IPS-20b (cell line): ENCODE measurements around the gene TARS1.
A peak's percentile ranks its signal among the peaks of the same experiment; 100 is the strongest.
"Not testable (repeated sequence)": the region's sequence is repeated elsewhere in the genome, so short reads cannot be mapped to it uniquely, and the experiment has no call there.

ENCODE experiments used
- H3K27ac ChIP-seq: one replicate; pipeline ENCODE4 v1.5.1; 2013; ENCODE audit warnings: low read length
- H3K27me3 ChIP-seq: 2 replicates; pipeline ENCODE4 v1.6.1; 2013; ENCODE audit warnings: mild to moderate bottlenecking, low read length, inconsistent platforms; ENCODE audit not compliant: insufficient read depth
- H3K36me3 ChIP-seq: 2 replicates; pipeline ENCODE4 v1.6.1; 2013; ENCODE audit warnings: low read depth, mild to moderate bottlenecking, inconsistent platforms, low read length, moderate library complexity; ENCODE audit not compliant: insufficient read depth
- H3K4me1 ChIP-seq: 2 replicates; pipeline ENCODE4 v1.6.1; 2013; ENCODE audit warnings: mild to moderate bottlenecking, control low read depth, inconsistent platforms, low read length, moderate library complexity; ENCODE audit not compliant: insufficient read depth
- H3K4me3 ChIP-seq: 2 replicates; pipeline ENCODE4 v1.5.1; 2013; ENCODE audit warnings: mild to moderate bottlenecking, low read length, inconsistent platforms
- H3K9ac ChIP-seq: 2 replicates; pipeline ENCODE4 v1.6.1; 2013; ENCODE audit warnings: low read depth, mild to moderate bottlenecking, inconsistent platforms, low read length, moderate library complexity
- H3K9me3 ChIP-seq: 2 replicates; pipeline ENCODE4 v1.6.1; 2013; ENCODE audit warnings: mild to moderate bottlenecking, low read depth, low read length, inconsistent platforms; ENCODE audit not compliant: insufficient read depth

The TARS1 gene

DNA sequence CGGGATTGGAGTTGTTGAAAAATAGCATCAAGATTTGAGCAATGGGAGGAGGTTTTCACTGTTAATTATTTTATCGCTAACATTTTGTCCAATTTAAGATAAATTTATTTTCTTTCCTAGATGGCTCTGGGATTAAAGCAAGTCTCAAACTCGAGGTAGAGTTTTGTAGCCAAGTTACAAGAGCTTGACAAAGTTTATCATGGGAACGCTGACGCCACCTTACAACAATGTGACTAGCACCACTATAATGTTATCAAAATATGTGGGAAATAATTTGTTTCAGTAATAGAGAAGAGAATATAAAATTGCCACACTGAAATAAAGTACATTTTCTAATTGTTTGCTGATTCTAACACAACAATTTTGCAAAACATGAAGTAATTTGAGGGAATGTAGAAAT is 19.8 kb upstream of the TARS1 start:
- H3K9ac ChIP-seq: no peak overlapping the region
- H3K4me3 ChIP-seq: no peak overlapping the region
- H3K9me3 ChIP-seq: no peaks in the 10 kb centered on the region
- H3K4me1 ChIP-seq: no peaks in the 10 kb centered on the region
- no peak overlapping the region for H3K27ac ChIP-seq
- H3K36me3 ChIP-seq: no peaks in the 10 kb centered on the region
- H3K27me3 ChIP-seq: no peaks in the 10 kb centered on the region

- no peaks in the 10 kb centered on the region for H3K27me3 ChIP-seq
- H3K4me3 ChIP-seq: no peak overlapping the region
- H3K27ac ChIP-seq: no peak overlapping the region
- no peaks in the 10 kb centered on the region for H3K36me3 ChIP-seq
- H3K4me1 ChIP-seq: no peaks in the 10 kb centered on the region
- no peaks in the 10 kb centered on the region for H3K9me3 ChIP-seq
- no peak overlapping the region for H3K9ac ChIP-seq
Measured at GRCh38 chr5:33422191-33422590, 18.6 kb upstream of the TARS1 start.

- H3K4me1 ChIP-seq: no peaks in the 10 kb centered on the region
- no peaks in the 10 kb centered on the region for H3K36me3 ChIP-seq
- no peak overlapping the region for H3K27ac ChIP-seq
- H3K4me3 ChIP-seq: no peak overlapping the region
- H3K9me3 ChIP-seq: no peaks in the 10 kb centered on the region
- no peaks in the 10 kb centered on the region for H3K27me3 ChIP-seq
- no peak overlapping the region for H3K9ac ChIP-seq
Measured at GRCh38 chr5:33423018-33423630, 17.6 kb upstream of the TARS1 start.

GRCh38 chr5:33425314-33425713 is 15.5 kb upstream of the TARS1 start:
- no peaks in the 10 kb centered on the region; the same call in 1 of the 2 replicates for H3K9me3 ChIP-seq
- no peaks in the 10 kb centered on the region for H3K27me3 ChIP-seq
- H3K9ac ChIP-seq: no peak overlapping the region
- no peaks in the 10 kb centered on the region for H3K4me1 ChIP-seq
- H3K36me3 ChIP-seq: no peaks in the 10 kb centered on the region
- no peak overlapping the region for H3K27ac ChIP-seq
- H3K4me3 ChIP-seq: no peak overlapping the region

- H3K4me1 ChIP-seq: no peaks in the 10 kb centered on the region
- no peak overlapping the region for H3K27ac ChIP-seq
- no peaks in the 10 kb centered on the region for H3K36me3 ChIP-seq
- H3K4me3 ChIP-seq: no peak overlapping the region
- no peaks in the 10 kb centered on the region for H3K27me3 ChIP-seq
- no peak overlapping the region for H3K9ac ChIP-seq
- H3K9me3 ChIP-seq: no peaks in the 10 kb centered on the region; the same call in 1 of the 2 replicates
Measured at GRCh38 chr5:33430983-33431382, 9.8 kb upstream of the TARS1 start.

DNA sequence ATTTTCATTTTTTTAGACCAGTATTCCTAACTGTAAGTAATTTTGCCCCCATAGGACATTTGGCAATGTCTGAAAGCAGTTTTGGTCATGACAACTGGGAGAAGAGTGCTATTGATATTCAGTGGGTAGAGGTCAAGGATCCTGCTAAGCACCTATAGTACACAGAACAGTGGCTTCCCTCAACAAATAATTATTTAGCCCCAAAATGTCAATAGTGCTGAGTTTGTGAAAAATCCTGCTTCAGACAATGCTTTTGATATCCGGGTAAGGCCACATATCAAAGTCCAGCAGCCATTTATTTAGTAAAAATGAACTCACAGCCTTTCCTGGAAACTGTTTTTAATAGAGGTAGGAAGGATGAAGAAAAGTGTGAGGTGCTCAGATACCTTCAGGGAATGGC is 8.1 kb upstream of the TARS1 start:
- H3K27ac ChIP-seq: no peak overlapping the region
- no peaks in the 10 kb centered on the region for H3K27me3 ChIP-seq
- H3K9ac ChIP-seq: no peak overlapping the region
- no peaks in the 10 kb centered on the region for H3K4me1 ChIP-seq
- H3K9me3 ChIP-seq: no peaks in the 10 kb centered on the region; the same call in 1 of the 2 replicates
- H3K4me3 ChIP-seq: no peak overlapping the region
- no peaks in the 10 kb centered on the region for H3K36me3 ChIP-seq

- Histone ChIP-seq H3K27ac (no peak overlapping the region), H3K36me3 (no peaks in the 10 kb centered on the region), H3K4me3 (no peak overlapping the region), H3K9me3 (no peaks in the 10 kb centered on the region; the same call in 1 of the 2 replicates), H3K27me3 (no peaks in the 10 kb centered on the region), H3K4me1 (no peaks in the 10 kb centered on the region), H3K9ac (no peak overlapping the region)
Measured at GRCh38 chr5:33433303-33434240, 7.2 kb upstream of the TARS1 start.

- not testable (repeated sequence) for H3K9ac ChIP-seq, H3K36me3 ChIP-seq, H3K4me3 ChIP-seq
Measured at GRCh38 chr5:33435893-33436490, 4.8 kb upstream of the TARS1 start.

GRCh38 chr5:33438996-33439395 is 1.8 kb upstream of the TARS1 start:
- Histone ChIP-seq H3K27me3 (no peaks in the 10 kb centered on the region), H3K9ac (peak overlapping the region; percentile 100; the same call in 1 of the 2 replicates), H3K4me3 (peak overlapping the region; percentile 99), H3K4me1 (peaks cover 5% of the 10 kb centered on the region; the same call in 1 of the 2 replicates), H3K27ac (no peak overlapping the region), H3K36me3 (peaks cover 8% of the 10 kb centered on the region), H3K9me3 (no peaks in the 10 kb centered on the region)

More at GRCh38 chr5:33435893-33436490, 4.8 kb upstream of the TARS1 start:
- not testable (repeated sequence) for H3K4me1 ChIP-seq, H3K9me3 ChIP-seq, H3K27me3 ChIP-seq, H3K27ac ChIP-seq

DNA sequence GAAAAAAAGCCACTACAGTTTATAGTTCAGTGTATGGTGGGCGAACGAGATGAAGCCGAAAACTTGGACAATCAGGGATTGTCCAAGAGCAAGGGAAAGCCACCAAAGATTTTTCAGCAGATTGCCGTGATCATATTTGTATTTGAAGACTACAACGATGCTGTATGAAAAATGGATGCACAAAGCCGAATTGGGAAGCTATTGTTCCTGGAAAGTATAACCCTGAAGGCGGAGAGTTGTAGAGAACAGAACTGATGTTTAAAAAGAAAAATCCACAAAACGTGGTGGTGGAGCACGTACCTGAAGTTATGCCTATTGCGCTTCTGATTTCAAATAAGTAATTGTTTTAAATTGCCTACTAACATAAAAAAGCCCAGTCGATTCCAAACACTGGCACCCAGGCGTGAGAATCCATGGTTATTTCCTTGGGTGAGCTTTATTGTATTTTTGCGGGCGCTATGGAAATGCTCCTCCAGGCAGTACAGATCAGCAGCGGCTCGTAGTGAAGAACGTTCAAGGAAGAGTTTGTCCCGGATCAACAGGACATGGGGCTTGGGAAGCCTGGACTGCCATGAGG is 772 bp upstream of the TARS1 start:
- Histone ChIP-seq H3K27ac (peak overlapping the region; percentile 69), H3K4me1 (peaks cover 14% of the 10 kb centered on the region; the same call in 1 of the 2 replicates), H3K4me3 (peak overlapping the region; percentile 99), H3K36me3 (peaks cover 18% of the 10 kb centered on the region), H3K27me3 (no peaks in the 10 kb centered on the region), H3K9me3 (no peaks in the 10 kb centered on the region), H3K9ac (peak overlapping the region; percentile 100)
